HEK293 (cell line): Measurements from ENCODE around the gene PCDH15.

ENCODE experiments used
- CTCF ChIA-PET: fragments of 350-600 bp; formaldehyde crosslinking; extraction: SDS; loops from one replicate; lab custom pipeline; 2021; ENCODE audit warnings: antibody characterized with exemption; lab: Yijun Ruan, JAX
- POLR2A ChIA-PET: fragments of 300-600 bp; formaldehyde crosslinking; extraction: SDS; loops from one replicate; lab custom pipeline; 2020; ENCODE audit warnings: antibody characterized with exemption, inconsistent platforms; lab: Yijun Ruan, JAX
- H3K27ac ChIP-seq: fragments of 200-500 bp; sonication (Bioruptor generic); 2 replicates; pipeline ENCODE4 v1.5.1; 2014; ENCODE audit warnings: low read depth, low read length, control low read depth, inconsistent platforms; ENCODE audit errors: extremely low read depth
- H3K36me3 ChIP-seq, 2 experiments: fragments of 200-500 bp in 1 of 2; sonication (Bioruptor generic) in 1 of 2; 1 replicate in 1 of 2; 2 replicates in 1 of 2; pipeline ENCODE4 v1.5.1; 2014 to 2017; ENCODE audit warnings: inconsistent platforms in 2 of 2, low read length in 2 of 2; ENCODE audit not compliant: control insufficient read depth in 2 of 2, insufficient read depth in 1 of 2
- H3K4me1 ChIP-seq: fragments of 200-500 bp; sonication (Bioruptor generic); 2 replicates; pipeline ENCODE4 v1.5.1; 2014; ENCODE audit warnings: mild to moderate bottlenecking, low read length, inconsistent platforms; ENCODE audit not compliant: control insufficient read depth, insufficient read depth
- H3K4me3 ChIP-seq: 2 replicates; pipeline ENCODE4 v1.5.1; 2011; ENCODE audit warnings: low read depth, mild to moderate bottlenecking, control low read depth, low read length, moderate library complexity
- H3K9me3 ChIP-seq: fragments of 200-500 bp; sonication (Bioruptor generic); 2 replicates; pipeline ENCODE4 v1.5.1; 2014; ENCODE audit warnings: low read depth, low read length, inconsistent platforms; ENCODE audit not compliant: control insufficient read depth, insufficient read depth
- AEBP2 ChIP-seq: fragments of 450-650 bp; formaldehyde crosslinking; IDR thresholded peaks from 2 replicates; pipeline ENCODE4 v1.5.1; 2016; ENCODE audit warnings: missing biosample characterization, missing genetic modification characterization, borderline replicate concordance
- HOXD13 ChIP-seq: sonication (generic); formaldehyde crosslinking; IDR thresholded peaks from 2 replicates; pipeline ENCODE4 v1.8.0; 2022; ENCODE audit warnings: missing genetic modification reagents, borderline replicate concordance
- YY1 ChIP-seq: fragments of 450-650 bp; formaldehyde crosslinking; IDR thresholded peaks from 2 replicates; pipeline ENCODE4 v1.5.1; 2018; ENCODE audit warnings: missing biosample characterization, missing genetic modification characterization
- ZBTB1 ChIP-seq: fragments of 450-650 bp; formaldehyde crosslinking; IDR thresholded peaks from 2 replicates; pipeline ENCODE4 v1.5.1; 2016; ENCODE audit warnings: missing biosample characterization, missing genetic modification characterization
- ZBTB17 ChIP-seq: fragments of 450-650 bp; formaldehyde crosslinking; IDR thresholded peaks from 2 replicates; pipeline ENCODE4 v1.5.1; 2016; ENCODE audit warnings: missing biosample characterization, missing genetic modification characterization
- ZBTB44 ChIP-seq: fragments of 450-650 bp; IDR thresholded peaks from 2 replicates; pipeline ENCODE4 v1.5.1; 2018; ENCODE audit warnings: missing biosample characterization, mild to moderate bottlenecking, missing genetic modification characterization
- ZBTB6 ChIP-seq: fragments of 450-650 bp; formaldehyde crosslinking; IDR thresholded peaks from 2 replicates; pipeline ENCODE4 v1.5.1; 2017; ENCODE audit warnings: missing biosample characterization, missing genetic modification characterization
- ZNF169 ChIP-seq: fragments of 450-650 bp; formaldehyde crosslinking; IDR thresholded peaks from 2 replicates; pipeline ENCODE4 v1.5.1; 2016; ENCODE audit warnings: missing biosample characterization, missing genetic modification characterization
- ZNF274 ChIP-seq, 2 experiments: fragments of 200-500 bp in 1 of 2; fragments of 450-650 bp in 1 of 2; sonication (Bioruptor generic) in 1 of 2; formaldehyde crosslinking in 1 of 2; IDR thresholded peaks; 2 replicates each; pipeline versions ENCODE4 v1.5.1 to v1.6.1; 2014 to 2016; ENCODE audit warnings: borderline replicate concordance in 1 of 2, inconsistent platforms in 1 of 2, low read length in 1 of 2, missing biosample characterization in 1 of 2, missing genetic modification characterization in 1 of 2
- ZNF324 ChIP-seq: fragments of 450-650 bp; formaldehyde crosslinking; IDR thresholded peaks from 2 replicates; pipeline ENCODE4 v1.5.1; 2016; ENCODE audit warnings: missing biosample characterization, missing genetic modification characterization
- ZNF394 ChIP-seq: fragments of 450-650 bp; formaldehyde crosslinking; IDR thresholded peaks from 2 replicates; pipeline ENCODE4 v1.5.1; 2016; ENCODE audit warnings: missing biosample characterization, missing genetic modification characterization, mild to moderate bottlenecking, moderate library complexity, borderline replicate concordance
- ZNF426 ChIP-seq: fragments of 450-650 bp; formaldehyde crosslinking; IDR thresholded peaks from 2 replicates; pipeline ENCODE4 v1.5.1; 2017; ENCODE audit warnings: missing biosample characterization, missing genetic modification characterization, mild to moderate bottlenecking, inconsistent platforms, moderate library complexity
- ZNF529 ChIP-seq: fragments of 450-650 bp; formaldehyde crosslinking; IDR thresholded peaks from 2 replicates; pipeline ENCODE4 v1.5.1; 2017; ENCODE audit warnings: missing genetic modification characterization, missing biosample characterization; ENCODE audit not compliant: insufficient replicate concordance
- ZNF549 ChIP-seq: fragments of 450-650 bp; IDR thresholded peaks from 2 replicates; pipeline ENCODE4 v1.5.1; 2018; ENCODE audit warnings: missing biosample characterization, missing genetic modification characterization, mild to moderate bottlenecking, inconsistent platforms, moderate library complexity
- ZNF623 ChIP-seq: fragments of 450-650 bp; formaldehyde crosslinking; IDR thresholded peaks from 2 replicates; pipeline ENCODE4 v1.5.1; 2016; ENCODE audit warnings: missing biosample characterization, missing genetic modification characterization
- ZNF654 ChIP-seq: fragments of 450-650 bp; formaldehyde crosslinking; IDR thresholded peaks from 2 replicates; pipeline ENCODE4 v1.5.1; 2016; ENCODE audit warnings: low read depth, missing biosample characterization, missing genetic modification characterization
- ZSCAN30 ChIP-seq: fragments of 450-650 bp; IDR thresholded peaks from 2 replicates; pipeline ENCODE4 v1.5.1; 2018; ENCODE audit warnings: missing biosample characterization, mild to moderate bottlenecking, missing genetic modification characterization, moderate library complexity
- TF ChIP-seq, protein P1 (sequence below): fragments of 450-650 bp; formaldehyde crosslinking; IDR thresholded peaks from 2 replicates; pipeline ENCODE4 v1.5.1; 2016; ENCODE audit warnings: missing biosample characterization, missing genetic modification characterization
- TF ChIP-seq, protein P2 (sequence below): fragments of 450-650 bp; formaldehyde crosslinking; IDR thresholded peaks from 2 replicates; pipeline ENCODE4 v1.5.1; 2016; ENCODE audit warnings: missing biosample characterization, missing genetic modification characterization

PCDH15 gene

DNA sequence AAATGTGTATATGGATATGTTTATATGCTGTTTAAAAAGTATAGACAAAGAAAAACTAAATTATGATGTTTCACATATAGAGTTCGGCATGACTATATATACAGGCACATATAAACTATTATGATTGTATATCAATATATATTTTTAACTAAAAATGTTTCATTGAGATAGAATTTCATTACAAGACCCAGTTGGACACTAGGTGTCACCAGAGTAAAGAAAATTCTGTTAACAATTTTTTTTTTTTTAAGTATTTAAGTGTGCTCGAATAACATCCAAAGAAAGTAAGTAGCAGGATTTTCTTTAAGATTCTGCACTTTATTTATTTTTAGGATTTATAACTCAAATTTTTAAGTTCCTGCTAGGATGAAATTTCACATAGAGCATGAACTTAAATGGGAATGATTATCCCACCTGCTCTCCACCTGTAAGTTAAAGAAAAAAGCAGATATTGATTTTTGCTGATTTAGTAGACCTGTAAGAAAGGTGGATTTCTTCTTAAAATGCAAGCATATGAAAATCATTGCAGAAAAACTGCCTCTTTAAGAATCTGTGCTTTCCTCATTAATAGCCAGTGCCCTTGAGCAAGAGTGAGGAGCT lies 961.5 kb downstream of the PCDH15 start:
- no peak overlapping the region for H3K27ac ChIP-seq
- H3K36me3 ChIP-seq: no peaks in the 10 kb centered on the region
- H3K4me3 ChIP-seq: no peak overlapping the region
- no peaks in the 10 kb centered on the region for H3K9me3 ChIP-seq
- TF ChIP-seq, protein P1, sequence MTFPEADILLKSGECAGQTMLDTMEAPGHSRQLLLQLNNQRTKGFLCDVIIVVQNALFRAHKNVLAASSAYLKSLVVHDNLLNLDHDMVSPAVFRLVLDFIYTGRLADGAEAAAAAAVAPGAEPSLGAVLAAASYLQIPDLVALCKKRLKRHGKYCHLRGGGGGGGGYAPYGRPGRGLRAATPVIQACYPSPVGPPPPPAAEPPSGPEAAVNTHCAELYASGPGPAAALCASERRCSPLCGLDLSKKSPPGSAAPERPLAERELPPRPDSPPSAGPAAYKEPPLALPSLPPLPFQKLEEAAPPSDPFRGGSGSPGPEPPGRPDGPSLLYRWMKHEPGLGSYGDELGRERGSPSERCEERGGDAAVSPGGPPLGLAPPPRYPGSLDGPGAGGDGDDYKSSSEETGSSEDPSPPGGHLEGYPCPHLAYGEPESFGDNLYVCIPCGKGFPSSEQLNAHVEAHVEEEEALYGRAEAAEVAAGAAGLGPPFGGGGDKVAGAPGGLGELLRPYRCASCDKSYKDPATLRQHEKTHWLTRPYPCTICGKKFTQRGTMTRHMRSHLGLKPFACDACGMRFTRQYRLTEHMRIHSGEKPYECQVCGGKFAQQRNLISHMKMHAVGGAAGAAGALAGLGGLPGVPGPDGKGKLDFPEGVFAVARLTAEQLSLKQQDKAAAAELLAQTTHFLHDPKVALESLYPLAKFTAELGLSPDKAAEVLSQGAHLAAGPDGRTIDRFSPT: no peak
- TF ChIP-seq ZBTB1 (tag by site-specific recombination) (no peak), ZBTB6 (tag by site-specific recombination) (no peak), ZNF549 (tag by site-specific recombination) (no peak), ZNF654 (tag by site-specific recombination) (peak; percentile 46), AEBP2 (tag by site-specific recombination) (no peak), HOXD13 (CRISPR knock-in tag) (no peak), ZNF324 (tag by site-specific recombination) (no peak)
- ChIA-PET CTCF (interaction anchor here (0.7 to 1.2 kb wide), 6 partner anchors 10 to 787 kb away, joined by 3 to 4 read pairs (median 3); no protein-coding TSS in a partner anchor), POLR2A (no interaction called here)
- no peaks in the 10 kb centered on the region for H3K4me1 ChIP-seq

DNA sequence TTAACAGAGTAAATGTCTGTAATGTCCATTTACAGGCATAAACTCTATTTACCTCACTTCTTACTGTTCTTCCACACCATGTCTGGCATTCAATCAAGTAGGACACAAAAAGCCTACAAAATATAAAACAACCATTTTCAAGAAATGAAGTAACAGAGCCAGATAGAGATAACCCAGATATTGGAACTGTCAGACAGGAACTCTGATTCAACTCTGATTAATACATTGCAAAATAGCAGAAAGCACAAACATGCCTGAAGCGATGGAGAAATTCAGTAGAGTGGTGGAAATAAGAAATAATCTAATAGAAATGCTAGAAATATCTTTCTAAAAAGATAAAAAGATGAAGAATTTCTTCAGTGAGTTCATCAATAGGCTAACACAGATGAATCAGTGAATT lies 964.4 kb downstream of the PCDH15 start:
- POLR2A ChIA-PET: no interaction called here
- H3K4me3 ChIP-seq: no peak overlapping the region
- no peaks in the 10 kb centered on the region for H3K4me1 ChIP-seq
- CTCF ChIA-PET: interaction anchor here (0.7 kb wide), 1 partner anchor 1369 kb away, joined by 3 read pairs; no protein-coding TSS in a partner anchor
- H3K27ac ChIP-seq: no peak overlapping the region
- no peaks in the 10 kb centered on the region for H3K36me3 ChIP-seq
- TF ChIP-seq ZSCAN30 (tag by site-specific recombination): no peak
- H3K9me3 ChIP-seq: no peaks in the 10 kb centered on the region

DNA sequence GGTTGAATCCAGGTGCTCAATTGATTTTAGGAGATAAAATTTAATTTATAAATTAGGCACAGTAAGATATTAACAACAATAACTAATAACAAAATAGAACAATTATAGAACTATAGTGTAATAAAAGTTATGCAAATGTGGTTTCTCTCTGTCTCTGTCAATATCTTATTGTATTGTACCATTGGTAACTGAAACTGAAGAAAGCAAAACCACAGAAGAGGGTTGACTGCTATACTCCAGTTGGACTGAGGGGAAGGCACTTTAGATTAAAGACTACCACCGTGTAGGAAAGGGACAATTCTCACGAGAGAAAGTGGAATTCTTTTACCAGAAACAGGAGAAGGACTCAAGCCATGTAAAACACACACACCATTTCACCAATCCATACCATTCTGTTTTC lies 967.1 kb downstream of the PCDH15 start:
- POLR2A ChIA-PET: no interaction called here

DNA sequence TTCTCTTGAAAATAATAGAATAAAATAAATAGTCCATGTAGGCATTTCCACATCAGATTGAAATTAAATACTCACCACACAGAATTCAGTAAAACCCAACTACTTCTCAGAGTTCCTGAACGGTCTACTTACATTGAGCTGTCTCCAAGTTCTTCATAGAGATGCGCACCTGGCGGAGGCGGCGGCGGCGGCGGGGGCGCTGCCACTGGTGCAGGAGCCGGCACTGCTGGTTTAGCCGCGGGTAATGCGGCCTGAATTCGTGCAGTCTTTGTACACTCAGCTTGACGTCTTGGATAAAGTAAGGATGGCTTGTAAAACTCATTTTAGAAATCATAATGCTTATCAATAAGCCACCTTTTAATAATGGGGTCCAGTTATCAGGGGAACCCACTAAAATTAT lies 973.8 kb downstream of the PCDH15 start:
- Histone ChIP-seq H3K27ac (no peak overlapping the region), H3K4me1 (no peaks in the 10 kb centered on the region), H3K4me3 (no peak overlapping the region), H3K36me3 (no peaks in the 10 kb centered on the region), H3K9me3 (no peaks in the 10 kb centered on the region)
- ChIA-PET POLR2A (no interaction called here), CTCF (no interaction called here)
- TF ChIP-seq ZNF549 (tag by site-specific recombination) (no peak), ZNF324 (tag by site-specific recombination) (no peak), ZNF394 (tag by site-specific recombination) (no peak), ZNF274 (IDR thresholded peaks at IDR 0.05; ENCODE audit: low read length) (no peak), ZNF274 (tag by site-specific recombination; IDR thresholded peaks at IDR 0.05; ENCODE audit: borderline replicate concordance) (no peak), ZNF529 (tag by site-specific recombination) (no peak), ZBTB17 (no peak), ZBTB44 (no peak), ZNF623 (tag by site-specific recombination) (no peak), YY1 (tag by site-specific recombination) (no peak), ZNF426 (no peak)
- TF ChIP-seq, protein P2, sequence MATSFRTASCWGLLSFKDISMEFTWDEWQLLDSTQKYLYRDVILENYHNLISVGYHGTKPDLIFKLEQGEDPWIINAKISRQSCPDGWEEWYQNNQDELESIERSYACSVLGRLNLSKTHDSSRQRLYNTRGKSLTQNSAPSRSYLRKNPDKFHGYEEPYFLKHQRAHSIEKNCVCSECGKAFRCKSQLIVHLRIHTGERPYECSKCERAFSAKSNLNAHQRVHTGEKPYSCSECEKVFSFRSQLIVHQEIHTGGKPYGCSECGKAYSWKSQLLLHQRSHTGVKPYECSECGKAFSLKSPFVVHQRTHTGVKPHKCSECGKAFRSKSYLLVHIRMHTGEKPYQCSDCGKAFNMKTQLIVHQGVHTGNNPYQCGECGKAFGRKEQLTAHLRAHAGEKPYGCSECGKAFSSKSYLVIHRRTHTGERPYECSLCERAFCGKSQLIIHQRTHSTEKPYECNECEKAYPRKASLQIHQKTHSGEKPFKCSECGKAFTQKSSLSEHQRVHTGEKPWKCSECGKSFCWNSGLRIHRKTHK (tag by site-specific recombination): no peak

More for the DNA sequence above, 967.1 kb downstream of the PCDH15 start:
- CTCF ChIA-PET: no interaction called here
- no peak for TF ChIP-seq ZNF169
- Histone ChIP-seq H3K4me1 (no peaks in the 10 kb centered on the region), H3K36me3 (no peaks in the 10 kb centered on the region), H3K9me3 (no peaks in the 10 kb centered on the region), H3K4me3 (no peak overlapping the region), H3K27ac (no peak overlapping the region)
